OCI-LY7 (cell line): ENCODE data around the gene FGR. TPM values are rescaled to one million over a fixed set of nuclear protein-coding genes. Genes with fewer than 3 reads are reported as not detected.

Experiments used
- BruUV-seq: library from RNA; stranded (reverse); fragments of 400-500 nt; replicated peaks from 2 replicates; lab custom pipeline; 2021; lab: Mats Ljungman, UMichigan
- CTCF ChIA-PET: fragments of 300-600 bp; sonication (Branson Sonifier 250); formaldehyde crosslinking; loops from one replicate; lab custom pipeline; 2022; ENCODE audit warnings: antibody characterized with exemption; ENCODE audit not compliant: unreplicated experiment; lab: Charles Lee
- POLR2A ChIA-PET: fragments of 300-600 bp; sonication (Branson Sonifier 250); formaldehyde crosslinking; loops from one replicate; lab custom pipeline; 2022; ENCODE audit warnings: antibody characterized with exemption; lab: Charles Lee
- DNase-seq: peaks from one replicate; pipeline ENCODE4 v3.0.0-alpha.2; 2015; ENCODE audit warnings: low spot score
- H2AFZ ChIP-seq: fragments of 200-600 bp; sonication (generic), shearing (Covaris generic); 2 replicates; pipeline ENCODE4 v1.6.1; 2014; ENCODE audit warnings: mild to moderate bottlenecking, antibody characterized with exemption, low read length, moderate library complexity
- H3K27ac ChIP-seq: fragments of 200-600 bp; sonication (generic); 2 replicates; pipeline ENCODE4 v1.5.1; 2014; ENCODE audit warnings: mixed run types, low read depth, mild to moderate bottlenecking, moderate library complexity, low read length, inconsistent platforms; ENCODE audit not compliant: poor library complexity, severe bottlenecking
- H3K36me3 ChIP-seq: fragments of 200-600 bp; sonication (generic); 2 replicates; pipeline ENCODE4 v1.6.1; 2014; ENCODE audit warnings: mild to moderate bottlenecking, antibody characterized with exemption, low read length, moderate library complexity, mixed read lengths; ENCODE audit not compliant: insufficient read depth
- H3K4me1 ChIP-seq: fragments of 200-600 bp; sonication (generic); 2 replicates; pipeline ENCODE4 v1.5.1; 2014; ENCODE audit warnings: mild to moderate bottlenecking, low read length; ENCODE audit not compliant: insufficient read depth, poor library complexity, severe bottlenecking
- H3K4me2 ChIP-seq: fragments of 200-600 bp; sonication (generic); 2 replicates; pipeline ENCODE4 v1.6.1; 2014; ENCODE audit warnings: mild to moderate bottlenecking, low read length
- H3K4me3 ChIP-seq: fragments of 200-600 bp; sonication (generic); 2 replicates; pipeline ENCODE4 v1.5.1; 2014; ENCODE audit warnings: mild to moderate bottlenecking, low read depth, low read length; ENCODE audit not compliant: poor library complexity, severe bottlenecking
- H3K79me2 ChIP-seq: fragments of 200-600 bp; sonication (generic); 2 replicates; pipeline ENCODE4 v1.6.1; 2016; ENCODE audit warnings: low read depth, mild to moderate bottlenecking, low read length, moderate library complexity, mixed read lengths; ENCODE audit not compliant: insufficient read depth
- H3K9me2 ChIP-seq: fragments of 200-600 bp; sonication (generic); 2 replicates; pipeline ENCODE4 v1.6.1; 2016; ENCODE audit warnings: mild to moderate bottlenecking, low read length, mixed read lengths; ENCODE audit not compliant: insufficient read depth
- H3K9me3 ChIP-seq: fragments of 200-600 bp; sonication (generic); 2 replicates; pipeline ENCODE4 v1.6.1; 2014; ENCODE audit warnings: mild to moderate bottlenecking, mixed run types, low read length, mixed read lengths
- H4K20me1 ChIP-seq: fragments of 200-600 bp; sonication (generic); 2 replicates; pipeline ENCODE4 v1.6.1; 2014; ENCODE audit warnings: mild to moderate bottlenecking, antibody characterized with exemption, low read length, moderate library complexity, mixed read lengths; ENCODE audit not compliant: insufficient read depth
- CTCF ChIP-seq: fragments of 200-600 bp; sonication (generic); conservative IDR thresholded peaks from 2 replicates; pipeline ENCODE4 v1.5.1; 2014; ENCODE audit warnings: mild to moderate bottlenecking, antibody characterized with exemption, low read length, moderate library complexity, mixed read lengths
- EZH2phosphoT487 ChIP-seq: fragments of 200-600 bp; sonication (generic); IDR thresholded peaks from 2 replicates; pipeline ENCODE4 v1.6.1; 2018; ENCODE audit warnings: low read depth, borderline replicate concordance, mild to moderate bottlenecking, mixed run types, antibody characterized with exemption, low read length, moderate library complexity, mixed read lengths
- intact Hi-C: fragments of 100-400 bp; cut with micrococcal nuclease; formaldehyde crosslinking; loops from one replicate; pipeline ENCODE4 v1.10.0; 2022; ENCODE audit not compliant: unreplicated experiment
- total RNA-seq, 2 experiments: library from RNA; depleted of rRNA in 1 of 2; stranded (reverse); fragments of >200 nt in 1 of 2; shearing (Covaris generic) in 1 of 2; gene quantifications; 2 replicates each; pipeline ENCODE4 v1.2.3, GENCODE V29; 2014 to 2022

The FGR gene
- total RNA-seq, 2 experiments from 2014 or later: 1.2 to 2.2 TPM

GRCh38 chr1:27615346-27616192, 19.4 kb downstream of the FGR start:
- TF ChIP-seq EZH2phosphoT487 (no peak), CTCF (no peak)
- Histone ChIP-seq H3K27ac (no peak overlapping the region), H3K9me3 (no peaks in the 10 kb centered on the region), H3K9me2 (no peaks in the 10 kb centered on the region), H4K20me1 (no peaks in the 10 kb centered on the region), H3K4me1 (peaks cover 31% of the 10 kb centered on the region), H3K79me2 (no peaks in the 10 kb centered on the region), H3K4me2 (no peak overlapping the region), H3K36me3 (no peaks in the 10 kb centered on the region), H2AFZ (no peak overlapping the region), H3K4me3 (no peak overlapping the region)
- POLR2A ChIA-PET: no interaction called here
- intact Hi-C loops: no loop called here
- CTCF ChIA-PET: no interaction called here
- no TSS peak for BruUV-seq
- no peak for DNase-seq

- no peak overlapping the region for H3K4me2 ChIP-seq
- POLR2A ChIA-PET: interaction anchor here (1.2 to 1.3 kb wide), 2 partner anchors 44 to 125 kb away, joined by 3 read pairs; partner anchors contain the start of gene WASF2
- H4K20me1 ChIP-seq: no peaks in the 10 kb centered on the region
- peaks cover 39% of the 10 kb centered on the region for H3K4me1 ChIP-seq
- H3K4me3 ChIP-seq: no peak overlapping the region
- H3K36me3 ChIP-seq: no peaks in the 10 kb centered on the region
- no peaks in the 10 kb centered on the region for H3K9me3 ChIP-seq
- no peaks in the 10 kb centered on the region for H3K79me2 ChIP-seq
- no peak overlapping the region for H3K27ac ChIP-seq
- CTCF ChIA-PET: interaction anchor here (0.8 kb wide), 1 partner anchor 42 kb away, joined by 3 read pairs; no protein-coding TSS in a partner anchor
- intact Hi-C loops: no loop called here
- no peak for DNase-seq
- no peaks in the 10 kb centered on the region for H3K9me2 ChIP-seq
- no TSS peak for BruUV-seq
- TF ChIP-seq CTCF: no peak
- no peak for TF ChIP-seq EZH2phosphoT487
- H2AFZ ChIP-seq: no peak overlapping the region
Observed at GRCh38 chr1:27614625-27615344, 20.2 kb downstream of the FGR start.
